BE2C (cell line): ENCODE results near the gene C4A.

ENCODE experiments used
- DNase-seq: peaks from one replicate; pipeline ENCODE4 v3.0.0-alpha.2; 2020
- H3K27me3 ChIP-seq: fragments of 250-450 bp; sonication (Bioruptor Pico); 2 replicates; pipeline ENCODE4 v1.5.1; 2020; ENCODE audit warnings: mild to moderate bottlenecking
- H3K36me3 ChIP-seq: fragments of 250-450 bp; sonication (Bioruptor Pico); 2 replicates; pipeline ENCODE4 v1.5.1; 2020; ENCODE audit warnings: mild to moderate bottlenecking
- H3K4me1 ChIP-seq: fragments of 250-450 bp; sonication (Bioruptor Pico); 2 replicates; pipeline ENCODE4 v1.5.1; 2020
- H3K4me3 ChIP-seq: 2 replicates; pipeline ENCODE4 v1.5.1; 2011; ENCODE audit warnings: low read depth, low read length
- H3K9me3 ChIP-seq: fragments of 250-450 bp; sonication (Bioruptor Pico); 2 replicates; pipeline ENCODE4 v1.5.1; 2020
- TF ChIP-seq, protein P1 (sequence below): IDR thresholded peaks from 2 replicates; pipeline ENCODE4 v1.5.1; 2012; ENCODE audit warnings: mild to moderate bottlenecking, low read depth, low read length

The C4A gene

DNA sequence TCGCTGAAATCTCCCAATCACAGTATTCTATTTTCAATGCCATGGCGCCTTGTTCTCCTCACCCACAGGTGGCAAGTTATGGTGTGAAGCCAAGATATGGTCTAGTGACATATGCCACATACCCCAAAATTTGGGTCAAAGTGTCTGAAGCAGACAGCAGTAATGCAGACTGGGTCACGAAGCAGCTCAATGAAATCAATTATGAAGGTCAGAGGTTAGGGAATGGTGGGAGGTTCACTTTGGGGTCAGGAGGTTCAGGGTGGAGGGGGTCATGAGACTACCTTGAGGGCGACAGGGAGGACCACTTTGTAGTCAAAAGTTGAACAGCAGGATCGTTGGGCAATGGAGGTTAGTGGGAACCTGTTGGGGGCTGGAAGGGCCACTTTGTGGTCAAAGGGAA lies 33.6 kb upstream of the C4A start:
- Histone ChIP-seq H3K4me3 (no peak overlapping the region), H3K4me1 (no peaks in the 10 kb centered on the region), H3K27me3 (peaks cover 8% of the 10 kb centered on the region; the same call in 1 of the 2 replicates), H3K9me3 (no peaks in the 10 kb centered on the region), H3K36me3 (peaks cover 4% of the 10 kb centered on the region)
- DNase-seq, result no peak
- TF ChIP-seq, protein P1, sequence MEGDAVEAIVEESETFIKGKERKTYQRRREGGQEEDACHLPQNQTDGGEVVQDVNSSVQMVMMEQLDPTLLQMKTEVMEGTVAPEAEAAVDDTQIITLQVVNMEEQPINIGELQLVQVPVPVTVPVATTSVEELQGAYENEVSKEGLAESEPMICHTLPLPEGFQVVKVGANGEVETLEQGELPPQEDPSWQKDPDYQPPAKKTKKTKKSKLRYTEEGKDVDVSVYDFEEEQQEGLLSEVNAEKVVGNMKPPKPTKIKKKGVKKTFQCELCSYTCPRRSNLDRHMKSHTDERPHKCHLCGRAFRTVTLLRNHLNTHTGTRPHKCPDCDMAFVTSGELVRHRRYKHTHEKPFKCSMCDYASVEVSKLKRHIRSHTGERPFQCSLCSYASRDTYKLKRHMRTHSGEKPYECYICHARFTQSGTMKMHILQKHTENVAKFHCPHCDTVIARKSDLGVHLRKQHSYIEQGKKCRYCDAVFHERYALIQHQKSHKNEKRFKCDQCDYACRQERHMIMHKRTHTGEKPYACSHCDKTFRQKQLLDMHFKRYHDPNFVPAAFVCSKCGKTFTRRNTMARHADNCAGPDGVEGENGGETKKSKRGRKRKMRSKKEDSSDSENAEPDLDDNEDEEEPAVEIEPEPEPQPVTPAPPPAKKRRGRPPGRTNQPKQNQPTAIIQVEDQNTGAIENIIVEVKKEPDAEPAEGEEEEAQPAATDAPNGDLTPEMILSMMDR, result no peak

DNA sequence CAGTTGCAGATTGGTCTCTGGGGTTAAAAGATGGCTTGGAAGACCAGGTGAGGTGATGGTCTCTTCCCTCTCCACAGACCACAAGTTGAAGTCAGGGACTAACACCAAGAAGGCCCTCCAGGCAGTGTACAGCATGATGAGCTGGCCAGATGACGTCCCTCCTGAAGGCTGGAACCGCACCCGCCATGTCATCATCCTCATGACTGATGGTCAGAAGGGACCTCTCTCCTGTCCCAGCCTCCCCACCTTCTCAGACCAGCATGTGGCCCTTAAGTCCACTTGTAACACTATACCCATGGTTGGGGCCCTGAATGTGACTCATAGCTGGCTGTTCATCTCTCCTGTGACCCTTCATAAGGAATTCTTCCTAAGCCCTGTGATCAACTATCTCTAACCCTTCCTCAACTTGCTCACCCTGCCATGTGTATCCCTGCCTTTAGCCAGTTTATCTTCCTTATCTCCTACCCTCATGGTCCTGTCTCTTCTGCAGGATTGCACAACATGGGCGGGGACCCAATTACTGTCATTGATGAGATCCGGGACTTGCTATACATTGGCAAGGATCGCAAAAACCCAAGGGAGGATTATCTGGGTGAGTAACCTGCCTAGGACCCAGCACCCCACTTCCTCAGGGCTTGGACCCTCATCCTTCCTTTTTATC lies 33.0 kb upstream of the C4A start:
- Histone ChIP-seq H3K36me3 (peaks cover 8% of the 10 kb centered on the region), H3K4me3 (no peak overlapping the region), H3K9me3 (no peaks in the 10 kb centered on the region), H3K4me1 (no peaks in the 10 kb centered on the region), H3K27me3 (peaks cover 8% of the 10 kb centered on the region; the same call in 1 of the 2 replicates)
- TF ChIP-seq, protein P1, result no peak
- DNase-seq, result no peak

GRCh38 chr6:31949926-31950548 lies 31.8 kb upstream of the C4A start:
- DNase-seq, result no peak
- H3K27me3 ChIP-seq, result peaks cover 8% of the 10 kb centered on the region; the same call in 1 of the 2 replicates
- TF ChIP-seq, protein P1, result no peak

DNA sequence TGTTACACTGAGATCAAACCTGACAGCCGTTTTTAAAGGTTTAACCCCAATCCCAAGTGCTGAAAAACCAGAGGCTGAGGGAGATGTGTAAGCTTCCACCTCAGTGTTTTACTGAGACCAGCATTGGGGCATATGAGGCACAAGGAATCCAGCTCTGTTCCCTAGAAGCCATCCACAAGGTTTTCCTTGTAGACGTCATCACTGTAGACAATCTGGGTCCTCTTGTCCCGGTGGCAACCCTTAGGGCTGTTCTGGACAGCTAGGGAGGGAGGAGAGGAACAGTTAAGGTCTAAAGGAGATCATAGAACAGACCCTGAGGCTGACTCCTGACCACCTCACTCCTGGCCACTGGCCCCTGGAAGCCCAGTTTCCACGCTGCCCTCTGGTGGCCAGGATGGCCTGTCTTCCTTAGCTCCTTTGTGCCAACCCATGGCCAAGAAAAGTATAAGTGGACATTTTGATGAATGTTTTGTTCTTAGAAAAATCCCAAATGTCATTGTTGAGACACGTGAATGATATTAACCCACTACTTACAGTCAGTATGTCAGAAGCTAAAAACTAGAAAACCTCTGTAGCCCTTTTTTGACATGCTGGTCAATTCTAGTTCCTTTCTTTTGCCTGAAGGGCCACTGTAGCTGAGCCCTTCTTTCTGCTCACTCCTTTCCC lies 29.6 kb upstream of the C4A start:
- DNase-seq, result peak; percentile 68
- H3K4me1 ChIP-seq, result no peaks in the 10 kb centered on the region
- H3K36me3 ChIP-seq, result peaks cover 25% of the 10 kb centered on the region
- no peak overlapping the region for H3K4me3 ChIP-seq
- TF ChIP-seq, protein P1, result peak; percentile 84
- H3K27me3 ChIP-seq, result peaks cover 2% of the 10 kb centered on the region; the same call in 1 of the 2 replicates
- H3K9me3 ChIP-seq, result no peaks in the 10 kb centered on the region

More at GRCh38 chr6:31949926-31950548, 31.8 kb upstream of the C4A start:
- Histone ChIP-seq H3K4me1 (no peaks in the 10 kb centered on the region), H3K36me3 (peaks cover 17% of the 10 kb centered on the region), H3K9me3 (no peaks in the 10 kb centered on the region), H3K4me3 (no peak overlapping the region)

- peaks cover 25% of the 10 kb centered on the region for H3K36me3 ChIP-seq
- no peaks in the 10 kb centered on the region for H3K27me3 ChIP-seq
- H3K9me3 ChIP-seq, result no peaks in the 10 kb centered on the region
- no peak overlapping the region for H3K4me3 ChIP-seq
- TF ChIP-seq, protein P1, result no peak
- DNase-seq, result no peak
- no peaks in the 10 kb centered on the region for H3K4me1 ChIP-seq
Measured at GRCh38 chr6:31952890-31953289, 29.0 kb upstream of the C4A start.
